ENCODE results near the gene HSH2D.

DNA sequence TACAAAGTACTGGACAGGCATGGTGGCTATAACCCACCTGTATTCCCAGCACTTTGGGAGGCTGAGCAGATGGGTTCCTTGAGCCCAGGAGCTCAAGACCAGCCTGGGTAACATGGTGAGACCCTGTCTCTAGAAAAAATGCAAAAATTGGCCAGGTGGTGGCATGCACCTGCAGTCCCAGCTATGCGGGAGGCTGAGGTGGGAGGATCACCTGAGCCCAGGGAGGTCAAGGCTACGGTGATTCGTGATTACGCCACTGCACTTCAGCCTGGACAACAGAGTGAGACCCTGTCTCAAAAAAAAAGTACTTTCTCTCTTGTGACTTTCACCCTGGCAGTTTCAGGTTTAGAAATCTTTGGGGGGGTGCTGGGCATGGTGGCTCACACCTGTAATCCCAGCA, 43.0 kb upstream of the HSH2D start:
- TF ChIP-seq, protein P1, sequence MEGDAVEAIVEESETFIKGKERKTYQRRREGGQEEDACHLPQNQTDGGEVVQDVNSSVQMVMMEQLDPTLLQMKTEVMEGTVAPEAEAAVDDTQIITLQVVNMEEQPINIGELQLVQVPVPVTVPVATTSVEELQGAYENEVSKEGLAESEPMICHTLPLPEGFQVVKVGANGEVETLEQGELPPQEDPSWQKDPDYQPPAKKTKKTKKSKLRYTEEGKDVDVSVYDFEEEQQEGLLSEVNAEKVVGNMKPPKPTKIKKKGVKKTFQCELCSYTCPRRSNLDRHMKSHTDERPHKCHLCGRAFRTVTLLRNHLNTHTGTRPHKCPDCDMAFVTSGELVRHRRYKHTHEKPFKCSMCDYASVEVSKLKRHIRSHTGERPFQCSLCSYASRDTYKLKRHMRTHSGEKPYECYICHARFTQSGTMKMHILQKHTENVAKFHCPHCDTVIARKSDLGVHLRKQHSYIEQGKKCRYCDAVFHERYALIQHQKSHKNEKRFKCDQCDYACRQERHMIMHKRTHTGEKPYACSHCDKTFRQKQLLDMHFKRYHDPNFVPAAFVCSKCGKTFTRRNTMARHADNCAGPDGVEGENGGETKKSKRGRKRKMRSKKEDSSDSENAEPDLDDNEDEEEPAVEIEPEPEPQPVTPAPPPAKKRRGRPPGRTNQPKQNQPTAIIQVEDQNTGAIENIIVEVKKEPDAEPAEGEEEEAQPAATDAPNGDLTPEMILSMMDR (IDR thresholded peaks at IDR 0.05) = no peak
- no peak for TF ChIP-seq POLR2A (IDR thresholded peaks at IDR 0.05)
